ENCODE data around the gene PSG5.

- TF ChIP-seq, protein P1, sequence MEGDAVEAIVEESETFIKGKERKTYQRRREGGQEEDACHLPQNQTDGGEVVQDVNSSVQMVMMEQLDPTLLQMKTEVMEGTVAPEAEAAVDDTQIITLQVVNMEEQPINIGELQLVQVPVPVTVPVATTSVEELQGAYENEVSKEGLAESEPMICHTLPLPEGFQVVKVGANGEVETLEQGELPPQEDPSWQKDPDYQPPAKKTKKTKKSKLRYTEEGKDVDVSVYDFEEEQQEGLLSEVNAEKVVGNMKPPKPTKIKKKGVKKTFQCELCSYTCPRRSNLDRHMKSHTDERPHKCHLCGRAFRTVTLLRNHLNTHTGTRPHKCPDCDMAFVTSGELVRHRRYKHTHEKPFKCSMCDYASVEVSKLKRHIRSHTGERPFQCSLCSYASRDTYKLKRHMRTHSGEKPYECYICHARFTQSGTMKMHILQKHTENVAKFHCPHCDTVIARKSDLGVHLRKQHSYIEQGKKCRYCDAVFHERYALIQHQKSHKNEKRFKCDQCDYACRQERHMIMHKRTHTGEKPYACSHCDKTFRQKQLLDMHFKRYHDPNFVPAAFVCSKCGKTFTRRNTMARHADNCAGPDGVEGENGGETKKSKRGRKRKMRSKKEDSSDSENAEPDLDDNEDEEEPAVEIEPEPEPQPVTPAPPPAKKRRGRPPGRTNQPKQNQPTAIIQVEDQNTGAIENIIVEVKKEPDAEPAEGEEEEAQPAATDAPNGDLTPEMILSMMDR (conservative IDR thresholded peaks at IDR 0.05; ENCODE audit: low read length): no peak
- TF ChIP-seq EZH2phosphoT487 (IDR thresholded peaks at IDR 0.05; ENCODE audit: borderline replicate concordance): no peak
Observed at GRCh38 chr19:43152214-43152613, 34.1 kb downstream of the PSG5 start.
